Measurements from ENCODE around the gene CADPS.

DNA sequence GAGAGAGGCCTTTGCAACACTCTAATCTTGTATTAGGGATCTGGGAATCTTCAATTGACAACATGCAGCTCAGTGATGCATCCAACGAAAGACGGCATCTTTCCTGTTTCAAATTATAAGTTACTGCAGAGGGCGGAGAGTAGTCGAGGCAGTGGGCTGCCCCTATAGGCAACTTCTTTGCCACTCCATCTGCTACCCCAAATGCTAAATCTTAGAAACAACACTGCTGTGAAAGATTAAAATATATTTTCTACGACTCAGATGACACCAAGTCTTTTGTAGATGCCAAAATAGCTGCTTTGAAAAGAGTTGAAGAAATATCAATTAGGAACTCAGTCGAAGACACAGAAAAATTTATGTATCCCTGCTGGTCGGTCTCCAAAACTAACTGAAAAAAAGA lies 340.9 kb downstream of the CADPS start:
- no peak for TF ChIP-seq EZH2 (IDR thresholded peaks at IDR 0.05; ENCODE audit: borderline replicate concordance, low read length)
- TF ChIP-seq, protein P1, sequence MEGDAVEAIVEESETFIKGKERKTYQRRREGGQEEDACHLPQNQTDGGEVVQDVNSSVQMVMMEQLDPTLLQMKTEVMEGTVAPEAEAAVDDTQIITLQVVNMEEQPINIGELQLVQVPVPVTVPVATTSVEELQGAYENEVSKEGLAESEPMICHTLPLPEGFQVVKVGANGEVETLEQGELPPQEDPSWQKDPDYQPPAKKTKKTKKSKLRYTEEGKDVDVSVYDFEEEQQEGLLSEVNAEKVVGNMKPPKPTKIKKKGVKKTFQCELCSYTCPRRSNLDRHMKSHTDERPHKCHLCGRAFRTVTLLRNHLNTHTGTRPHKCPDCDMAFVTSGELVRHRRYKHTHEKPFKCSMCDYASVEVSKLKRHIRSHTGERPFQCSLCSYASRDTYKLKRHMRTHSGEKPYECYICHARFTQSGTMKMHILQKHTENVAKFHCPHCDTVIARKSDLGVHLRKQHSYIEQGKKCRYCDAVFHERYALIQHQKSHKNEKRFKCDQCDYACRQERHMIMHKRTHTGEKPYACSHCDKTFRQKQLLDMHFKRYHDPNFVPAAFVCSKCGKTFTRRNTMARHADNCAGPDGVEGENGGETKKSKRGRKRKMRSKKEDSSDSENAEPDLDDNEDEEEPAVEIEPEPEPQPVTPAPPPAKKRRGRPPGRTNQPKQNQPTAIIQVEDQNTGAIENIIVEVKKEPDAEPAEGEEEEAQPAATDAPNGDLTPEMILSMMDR (conservative IDR thresholded peaks at IDR 0.05 in 1 of 2, IDR thresholded peaks at IDR 0.05 in 1 of 2; ENCODE audit: extremely low read depth in 1 of 2, insufficient read depth in 1 of 2, low read depth in 1 of 2, low read length in 2 of 2), result no peak

Data from mammary epithelial cell (primary cell).